ENCODE results near the gene HIPK1. TPM values are rescaled to one million over a fixed set of nuclear protein-coding genes. Genes with fewer than 3 reads are reported as not detected.

The HIPK1 gene
- total RNA-seq, 4 donors from 2014 or later: 65.8 to 102 (median 84.7) TPM

GRCh38 chr1:113990961-113991360 is 61.8 kb downstream of the HIPK1 start:
- Histone ChIP-seq H3K27me3 (no peaks in the 10 kb centered on the region), H3K36me3 (no peaks in the 10 kb centered on the region), H3K27ac (no peak overlapping the region), H3K9me3 (no peaks in the 10 kb centered on the region), H3K4me3 (replicated peaks in 1 of 3) (no peak overlapping the region), H3K4me1 (no peaks in the 10 kb centered on the region)
- TF ChIP-seq POLR2A (IDR thresholded peaks at IDR 0.05): no peak
- TF ChIP-seq CTCF (IDR thresholded peaks at IDR 0.05): no peak
- 89 to 96% methylated on average over 4 of the region's 4 CpGs for WGBS, 2 donors
- intact Hi-C loops (cut with DNase I): no loop called here
- no peak for DNase-seq

GRCh38 chr1:113991467-113991997 is 62.4 kb downstream of the HIPK1 start:
- no peaks in the 10 kb centered on the region for H3K4me1 ChIP-seq
- no peak for DNase-seq
- H3K27me3 ChIP-seq: no peaks in the 10 kb centered on the region
- H3K4me3 ChIP-seq (replicated peaks in 1 of 3): no peak overlapping the region
- H3K27ac ChIP-seq: no peak overlapping the region
- no peak for TF ChIP-seq CTCF (IDR thresholded peaks at IDR 0.05)
- TF ChIP-seq POLR2A (IDR thresholded peaks at IDR 0.05): no peak
- intact Hi-C loops (cut with DNase I): no loop called here
- H3K9me3 ChIP-seq: no peaks in the 10 kb centered on the region
- no peaks in the 10 kb centered on the region for H3K36me3 ChIP-seq
- WGBS, 2 donors: 94 to 95% methylated on average over 5 of the region's 5 CpGs

- H3K36me3 ChIP-seq: no peaks in the 10 kb centered on the region
- H3K4me1 ChIP-seq: no peaks in the 10 kb centered on the region
- no peak overlapping the region for H3K27ac ChIP-seq
- intact Hi-C loops (cut with DNase I): no loop called here
- no peaks in the 10 kb centered on the region for H3K9me3 ChIP-seq
- no peak for TF ChIP-seq POLR2A (IDR thresholded peaks at IDR 0.05)
- no peak for DNase-seq
- H3K27me3 ChIP-seq: no peaks in the 10 kb centered on the region
- H3K4me3 ChIP-seq (replicated peaks in 1 of 3): no peak overlapping the region
- 89 to 92% methylated on average over 5 of the region's 5 CpGs for WGBS, 2 donors
Measured at GRCh38 chr1:113993072-113993471, 63.9 kb downstream of the HIPK1 start.

- H3K27ac ChIP-seq: no peak overlapping the region
- WGBS, 2 donors: 82 to 85% methylated on average over 2 of the region's 2 CpGs
- DNase-seq: no peak
- H3K9me3 ChIP-seq: no peaks in the 10 kb centered on the region
- no peak overlapping the region for H3K4me3 ChIP-seq (replicated peaks in 1 of 3)
- H3K27me3 ChIP-seq: no peaks in the 10 kb centered on the region
- TF ChIP-seq POLR2A (IDR thresholded peaks at IDR 0.05) (no peak), CTCF (IDR thresholded peaks at IDR 0.05) (no peak)
- H3K36me3 ChIP-seq: no peaks in the 10 kb centered on the region
- intact Hi-C loops (cut with DNase I): no loop called here
- no peaks in the 10 kb centered on the region for H3K4me1 ChIP-seq
Measured at GRCh38 chr1:113993766-113994165, 64.6 kb downstream of the HIPK1 start.

- TF ChIP-seq POLR2A (IDR thresholded peaks at IDR 0.05) (no peak), CTCF (IDR thresholded peaks at IDR 0.05) (no peak)
- H3K9me3 ChIP-seq: no peaks in the 10 kb centered on the region
- intact Hi-C loops (cut with DNase I): no loop called here
- H3K4me1 ChIP-seq: no peaks in the 10 kb centered on the region
- no peak for DNase-seq
- no peaks in the 10 kb centered on the region for H3K36me3 ChIP-seq
- WGBS, 2 donors: 94 to 97% methylated on average over 2 of the region's 2 CpGs
- no peak overlapping the region for H3K27ac ChIP-seq
- no peaks in the 10 kb centered on the region for H3K27me3 ChIP-seq
- no peak overlapping the region for H3K4me3 ChIP-seq (replicated peaks in 1 of 3)
Measured at GRCh38 chr1:113995382-113995781, 66.3 kb downstream of the HIPK1 start.

- H3K4me3 ChIP-seq (replicated peaks in 1 of 3): no peak overlapping the region
- intact Hi-C loops (cut with DNase I): no loop called here
- no peaks in the 10 kb centered on the region for H3K4me1 ChIP-seq
- WGBS, 2 donors: 40 to 48% methylated on average over 4 of the region's 4 CpGs
- no peak for DNase-seq
- TF ChIP-seq POLR2A (IDR thresholded peaks at IDR 0.05): no peak
- H3K9me3 ChIP-seq: no peaks in the 10 kb centered on the region
- H3K36me3 ChIP-seq: no peaks in the 10 kb centered on the region
- H3K27me3 ChIP-seq: no peaks in the 10 kb centered on the region
- H3K27ac ChIP-seq: no peak overlapping the region
Measured at GRCh38 chr1:113998361-113998760, 69.2 kb downstream of the HIPK1 start.
